GM19395 (cell line): ENCODE data around the gene DCST1.

Experiments used
- ATAC-seq: cut with Tn5 transposase; IDR thresholded peaks from one replicate; pipeline ENCODE4 v1.9.1; 2021; ENCODE audit warnings: mild to moderate bottlenecking, moderate library complexity; ENCODE audit not compliant: unreplicated experiment

Gene DCST1

GRCh38 chr1:155051342-155051776, 17.7 kb downstream of the DCST1 start:
- ATAC-seq, result peak; percentile 28

- ATAC-seq, result peak; percentile 18
Measured at GRCh38 chr1:155051777-155052398, 18.3 kb downstream of the DCST1 start.

- no peak for ATAC-seq
Measured at GRCh38 chr1:155052439-155053395, 19.1 kb downstream of the DCST1 start.

- ATAC-seq, result no peak
Measured at GRCh38 chr1:155053531-155054105, 20.0 kb downstream of the DCST1 start.

- no peak for ATAC-seq
Measured at GRCh38 chr1:155057104-155057503, 23.5 kb downstream of the DCST1 start.

GRCh38 chr1:155057788-155058211, 24.2 kb downstream of the DCST1 start:
- ATAC-seq, result no peak

GRCh38 chr1:155060736-155061135, 27.1 kb downstream of the DCST1 start:
- ATAC-seq, result no peak

GRCh38 chr1:155061381-155062150, 27.9 kb downstream of the DCST1 start:
- ATAC-seq, result peak; percentile 49

- no peak for ATAC-seq
Measured at GRCh38 chr1:155062151-155062686, 28.6 kb downstream of the DCST1 start.

- peak; percentile 10 for ATAC-seq
Measured at GRCh38 chr1:155062702-155063411, 29.2 kb downstream of the DCST1 start.

GRCh38 chr1:155063550-155064110, 30.0 kb downstream of the DCST1 start, which contains the start of gene EFNA4:
TSS of gene EFNA4 (plus strand) at chr1:155063740. CDS start at chr1:155063824, 84 bp downstream.
- peak; percentile 64 for ATAC-seq

- peak; percentile 13 for ATAC-seq
Measured at GRCh38 chr1:155064111-155064831, 30.6 kb downstream of the DCST1 start.

- ATAC-seq, result no peak
Measured at GRCh38 chr1:155064832-155065429, 31.3 kb downstream of the DCST1 start.

GRCh38 chr1:155066777-155067176, 33.2 kb downstream of the DCST1 start:
- ATAC-seq, result no peak

GRCh38 chr1:155068599-155068998, 35.0 kb downstream of the DCST1 start:
- no peak for ATAC-seq

- ATAC-seq, result no peak
Measured at GRCh38 chr1:155069551-155070157, 36.0 kb downstream of the DCST1 start.

GRCh38 chr1:155070158-155070621, 36.6 kb downstream of the DCST1 start:
- ATAC-seq, result no peak
